Stimulated activated CD8-positive, alpha-beta memory T cell treated with anti-CD3 and anti-CD28 coated beads, Interleukin-7, amount 100 ng/mL, for 24 hours (primary cell): Measurements from ENCODE around the gene MRPS27.
"Not testable (repeated sequence)": the region's sequence is repeated elsewhere in the genome, so short reads cannot be mapped to it uniquely, and the experiment has no call there.

Experiments used
- DNase-seq: peaks from one replicate; pipeline ENCODE4 v3.0.0-alpha.2; 2020; ENCODE audit warnings: low read depth

Gene MRPS27

DNA sequence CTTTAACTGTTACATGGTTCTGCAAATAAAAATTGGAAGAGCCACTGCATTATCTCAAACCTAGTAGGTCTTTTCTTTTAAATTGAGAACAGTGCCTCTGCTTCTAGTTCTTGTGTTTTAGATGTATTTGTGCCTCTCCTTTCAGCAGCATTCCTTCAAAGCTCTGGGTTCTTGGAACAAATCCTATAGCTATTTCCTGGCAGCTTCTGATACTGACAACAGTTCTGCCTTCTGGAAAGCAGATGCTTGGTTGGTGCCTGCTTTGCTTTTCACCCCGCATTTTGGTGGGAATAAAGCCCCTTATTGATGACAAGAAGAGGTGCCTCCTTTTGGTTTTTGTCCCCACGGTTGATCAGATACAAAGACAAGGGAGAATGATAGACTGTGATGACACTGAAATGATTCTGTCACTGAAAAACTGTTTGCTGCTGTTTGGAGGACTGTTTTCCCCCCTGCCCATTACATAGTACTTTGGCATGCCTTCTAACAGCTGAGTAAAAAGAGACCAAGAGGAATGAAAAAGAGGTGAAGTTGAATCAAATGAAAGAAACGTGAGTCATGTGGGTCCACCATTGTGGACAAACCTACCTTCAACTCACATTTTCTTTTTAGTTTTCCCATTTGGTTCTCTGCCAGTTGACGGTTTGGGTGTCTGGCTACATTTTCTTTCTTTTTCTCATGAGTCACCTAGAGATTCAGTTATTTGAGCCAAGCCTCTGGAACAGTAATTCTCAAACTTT is 5.7 kb upstream of the MRPS27 start:
- no peak for DNase-seq

DNA sequence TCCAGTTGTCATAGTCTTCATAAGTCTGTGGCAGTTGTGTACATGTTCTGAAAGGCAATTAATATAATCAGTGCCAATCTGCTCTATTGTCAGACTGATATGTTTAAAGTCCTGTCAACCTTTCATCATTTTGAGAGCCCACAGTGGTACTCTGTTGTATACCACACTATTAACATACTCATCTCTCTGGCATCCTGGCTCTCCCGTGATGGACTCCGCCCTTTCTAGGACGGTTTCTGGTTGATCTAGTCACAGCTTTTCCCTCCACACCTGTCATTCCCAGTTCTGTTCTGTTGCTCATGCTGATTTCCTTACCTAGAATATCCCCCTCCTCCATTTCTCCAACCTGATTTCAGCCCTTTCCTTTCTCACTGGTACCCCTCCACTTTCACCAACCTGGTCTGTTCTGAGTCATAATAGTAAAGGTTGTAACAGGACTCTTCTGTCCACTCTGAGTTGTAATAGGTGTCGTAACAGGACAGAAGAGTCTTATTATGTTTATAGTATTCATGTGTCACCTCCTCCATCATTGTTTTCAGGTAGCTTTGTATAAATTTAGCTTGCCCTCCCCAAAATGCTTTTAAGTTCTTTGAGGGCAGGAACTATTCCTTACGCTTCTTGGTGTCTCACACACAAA is 4.3 kb upstream of the MRPS27 start:
- no peak for DNase-seq

DNA sequence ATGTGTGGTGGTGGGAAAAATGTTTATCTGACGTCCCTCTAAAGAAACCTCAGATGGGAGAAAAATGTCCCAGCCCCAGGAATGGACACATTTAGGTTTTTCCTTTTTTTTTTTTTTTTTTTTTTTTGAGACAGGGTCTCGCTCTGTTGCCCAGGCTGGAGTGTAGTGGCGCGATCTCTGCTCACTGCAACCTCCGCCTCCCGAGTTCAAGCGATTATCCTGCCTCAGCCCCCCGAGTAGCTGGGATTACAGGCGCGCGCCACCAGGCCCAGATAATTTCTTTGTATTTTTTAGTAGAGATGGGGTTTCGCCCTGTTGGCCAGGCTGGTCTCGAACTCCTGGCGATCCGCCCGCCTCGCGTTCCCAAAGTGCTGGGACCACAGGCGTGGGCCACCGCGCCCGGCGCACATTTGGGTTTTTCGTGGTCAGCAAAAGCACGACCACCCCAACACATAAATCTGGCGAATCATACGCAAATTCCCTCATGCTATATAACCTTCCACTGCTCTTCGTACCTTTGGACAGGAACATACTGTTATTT is 535 bp downstream of the MRPS27 start:
- DNase-seq = not testable (repeated sequence)

DNA sequence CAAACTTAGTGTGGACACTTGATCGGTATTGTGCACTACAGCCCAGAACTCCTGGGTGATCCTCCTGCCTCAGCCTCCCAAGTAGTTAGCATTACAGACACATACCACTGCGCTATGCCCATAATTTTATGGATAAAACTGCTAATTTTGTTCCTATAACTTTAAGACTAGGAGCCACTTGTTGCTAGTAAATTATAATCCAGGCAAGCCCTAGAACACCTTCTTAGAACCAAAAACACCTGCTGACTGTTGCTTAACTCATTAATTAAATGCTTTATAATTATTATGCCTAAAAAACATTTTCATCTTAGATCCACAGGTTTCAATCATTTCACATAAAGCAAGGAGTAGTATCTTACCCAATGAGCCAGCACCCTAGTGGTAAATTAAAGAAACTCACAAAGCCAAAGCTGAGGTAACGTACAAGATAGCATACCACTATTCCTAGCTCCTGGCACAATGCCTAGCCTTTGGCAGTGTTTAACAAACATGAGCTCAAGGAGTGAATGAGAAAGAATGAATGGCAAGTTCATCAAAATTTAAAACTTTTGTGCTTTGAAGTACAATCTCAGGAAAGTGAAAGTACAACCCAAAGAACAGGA is 5.4 kb downstream of the MRPS27 start:
- no peak for DNase-seq

DNA sequence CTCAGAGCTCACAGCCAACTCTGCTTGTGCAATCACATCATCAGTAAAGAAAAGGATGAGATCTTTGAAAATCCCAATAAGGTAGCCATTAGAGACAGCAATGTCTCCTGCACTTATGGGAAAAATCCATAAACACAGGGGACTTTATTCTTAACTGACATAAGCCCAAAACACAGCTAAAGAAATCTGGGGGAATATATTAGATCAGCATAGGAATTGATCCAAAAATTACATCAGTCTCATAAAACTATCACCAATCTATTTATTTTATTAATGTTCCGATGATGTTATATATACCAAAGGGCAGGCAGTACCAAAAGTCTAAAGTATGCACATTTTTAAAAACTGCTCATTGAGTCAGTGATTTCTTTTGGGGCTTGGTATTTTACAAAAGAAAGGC is 6.9 kb downstream of the MRPS27 start:
- DNase-seq = no peak

DNA sequence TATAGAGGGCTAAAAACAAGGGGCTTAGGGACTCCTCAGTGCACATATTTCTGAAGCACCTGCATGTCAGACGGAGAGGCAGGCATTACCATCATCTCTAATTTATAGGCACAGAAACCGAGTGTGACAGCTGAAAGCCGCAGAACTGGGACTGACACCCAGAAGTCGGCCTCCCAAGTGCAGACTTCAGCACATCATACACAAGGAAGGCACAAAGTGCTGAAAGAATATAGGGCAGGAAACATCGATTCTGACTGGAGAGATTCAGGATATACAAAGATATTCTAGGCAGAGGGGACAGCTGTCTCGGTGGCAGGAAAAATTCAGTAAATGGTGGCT is 11.2 kb downstream of the MRPS27 start:
- no peak for DNase-seq

DNA sequence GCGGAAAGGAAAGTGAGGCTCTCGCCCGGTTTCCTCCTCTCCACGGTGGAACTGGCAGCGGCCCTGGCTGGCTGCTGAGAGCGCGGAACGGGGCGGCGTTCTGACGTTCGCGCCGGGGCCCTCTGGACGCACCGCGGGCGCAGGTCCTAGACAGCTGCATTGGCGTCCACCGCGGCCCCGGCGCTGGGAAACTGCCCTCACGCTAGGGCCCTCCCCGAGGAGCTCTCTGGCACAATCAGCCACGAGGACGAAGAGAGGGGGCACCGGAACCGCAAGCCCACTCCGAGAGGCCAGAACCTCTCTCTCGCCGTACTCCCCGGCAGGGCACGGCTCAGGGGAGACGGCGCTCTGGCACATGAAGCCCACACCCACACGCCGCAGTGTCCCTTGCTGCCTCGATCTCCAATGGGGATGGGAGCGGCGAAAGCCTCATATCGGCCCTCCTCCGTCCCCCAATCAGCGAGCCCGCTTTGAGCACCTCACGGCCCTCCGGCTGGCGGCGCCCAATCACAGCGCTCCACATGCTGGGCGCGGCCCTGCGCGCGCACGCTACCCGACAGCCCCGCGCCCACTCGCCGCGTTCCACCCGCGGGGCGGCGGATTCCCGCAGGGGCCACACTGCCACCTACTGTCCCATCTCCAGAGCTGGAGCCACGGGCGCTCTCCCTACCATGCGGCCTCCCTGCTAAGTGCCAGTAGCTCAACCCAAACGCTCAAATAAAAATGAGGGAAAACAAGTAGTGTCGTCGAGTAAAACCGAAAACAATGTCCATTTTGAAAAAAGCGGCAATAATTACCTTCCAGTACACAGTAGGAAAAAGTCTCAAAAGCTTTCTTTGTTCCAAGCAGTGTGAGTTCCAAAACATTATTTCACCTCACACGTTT is 11.8 kb downstream of the MRPS27 start:
- peak; percentile 92 for DNase-seq

DNA sequence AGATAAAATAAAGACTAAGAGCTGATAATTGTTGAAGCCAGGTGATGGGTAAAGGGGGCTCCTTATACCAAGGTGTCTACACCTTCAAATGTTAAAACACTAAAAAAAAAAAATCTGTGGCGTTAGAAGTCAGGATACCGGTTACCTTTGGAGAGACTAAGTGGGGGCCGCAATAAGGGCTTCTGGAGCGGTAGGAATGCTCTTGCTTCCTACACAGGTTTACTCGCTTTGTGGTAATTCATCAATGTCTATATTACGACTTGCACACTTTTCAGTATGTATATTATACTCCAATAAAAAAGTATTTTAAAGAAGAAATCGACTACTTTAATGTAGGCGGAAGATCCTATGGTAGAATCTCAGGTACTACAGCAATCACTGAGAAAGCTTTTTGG is 12.5 kb downstream of the MRPS27 start:
- no peak for DNase-seq

DNA sequence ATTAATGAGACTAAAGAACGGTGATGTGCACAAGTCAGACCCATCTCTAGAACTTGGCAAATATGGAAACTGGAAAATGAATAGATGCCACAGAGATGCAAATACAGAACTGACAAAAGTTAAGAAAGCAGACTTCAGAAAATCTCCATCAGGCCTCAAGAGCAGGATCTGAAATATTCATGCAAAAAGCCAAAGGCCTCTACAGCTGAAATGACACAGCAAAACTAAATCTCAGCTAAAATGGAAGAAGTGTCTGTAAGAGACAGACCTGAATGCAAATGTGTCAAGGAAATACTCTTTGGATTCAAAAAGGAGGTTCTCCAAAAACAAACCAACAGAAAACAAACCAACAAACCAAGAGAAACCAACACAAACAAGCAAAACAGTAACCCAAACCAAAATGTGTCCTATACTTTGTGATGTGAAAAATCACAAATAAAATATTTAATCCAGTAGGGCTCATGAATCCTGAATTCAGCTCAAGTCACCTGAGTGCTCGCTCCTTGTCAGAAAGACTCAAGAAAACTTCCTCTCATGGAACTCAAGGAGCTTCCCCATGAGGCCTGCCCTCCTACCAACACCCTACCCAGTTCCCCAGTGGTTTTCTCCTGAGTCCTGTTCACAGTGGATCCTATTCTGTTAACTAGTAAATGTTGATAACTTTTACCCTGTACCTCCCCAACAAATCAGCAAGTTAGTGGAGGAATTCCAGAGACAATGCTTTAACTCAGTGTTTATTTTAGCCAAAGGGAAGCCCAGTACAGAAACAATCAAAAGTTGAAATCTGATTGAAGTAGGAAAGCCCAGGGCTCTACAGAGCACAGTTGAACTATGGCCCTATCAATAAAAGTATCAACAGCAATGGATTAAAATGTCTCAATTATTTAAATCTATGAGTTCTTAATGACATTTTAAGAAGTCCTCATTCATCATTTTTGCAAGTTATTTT is 14.6 kb downstream of the MRPS27 start:
- no peak for DNase-seq

DNA sequence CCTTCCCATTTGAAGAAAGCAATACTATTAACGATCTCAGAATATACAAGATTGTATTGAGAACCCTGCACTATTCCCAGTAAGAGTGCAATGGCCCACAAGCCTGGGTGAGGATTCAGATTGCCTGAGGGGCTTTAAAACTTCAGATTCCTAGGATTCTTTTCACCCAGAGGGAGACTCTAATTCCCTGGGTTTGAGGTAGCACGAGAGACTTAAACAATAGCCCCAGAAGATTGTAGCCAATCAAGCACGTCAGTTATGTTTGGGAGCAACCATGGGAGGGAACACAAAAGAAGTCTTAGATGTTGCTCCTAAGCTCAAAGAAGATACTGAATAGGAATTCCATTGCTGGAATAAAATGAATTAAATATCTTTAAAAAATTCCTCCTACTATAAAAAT is 17.9 kb downstream of the MRPS27 start:
- no peak for DNase-seq

DNA sequence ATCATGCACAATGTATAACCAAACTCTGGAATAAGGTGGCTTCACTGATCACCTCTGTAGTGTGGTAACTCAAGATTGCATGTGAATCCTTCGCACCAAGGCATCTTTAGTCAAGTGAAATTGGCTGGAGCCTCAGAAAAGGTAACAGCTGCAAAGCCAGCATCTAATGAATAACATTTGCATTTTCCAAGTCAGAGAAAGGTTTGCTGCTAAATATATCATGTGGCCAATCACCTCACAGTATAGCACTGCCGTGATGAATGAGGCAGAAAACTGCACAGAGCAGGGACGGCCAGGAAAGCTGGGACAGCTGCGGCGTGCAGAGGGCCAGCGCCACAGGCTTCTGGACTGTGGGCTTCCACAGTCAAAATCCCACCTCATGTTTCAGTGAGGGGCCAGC is 18.5 kb downstream of the MRPS27 start:
- no peak for DNase-seq

DNA sequence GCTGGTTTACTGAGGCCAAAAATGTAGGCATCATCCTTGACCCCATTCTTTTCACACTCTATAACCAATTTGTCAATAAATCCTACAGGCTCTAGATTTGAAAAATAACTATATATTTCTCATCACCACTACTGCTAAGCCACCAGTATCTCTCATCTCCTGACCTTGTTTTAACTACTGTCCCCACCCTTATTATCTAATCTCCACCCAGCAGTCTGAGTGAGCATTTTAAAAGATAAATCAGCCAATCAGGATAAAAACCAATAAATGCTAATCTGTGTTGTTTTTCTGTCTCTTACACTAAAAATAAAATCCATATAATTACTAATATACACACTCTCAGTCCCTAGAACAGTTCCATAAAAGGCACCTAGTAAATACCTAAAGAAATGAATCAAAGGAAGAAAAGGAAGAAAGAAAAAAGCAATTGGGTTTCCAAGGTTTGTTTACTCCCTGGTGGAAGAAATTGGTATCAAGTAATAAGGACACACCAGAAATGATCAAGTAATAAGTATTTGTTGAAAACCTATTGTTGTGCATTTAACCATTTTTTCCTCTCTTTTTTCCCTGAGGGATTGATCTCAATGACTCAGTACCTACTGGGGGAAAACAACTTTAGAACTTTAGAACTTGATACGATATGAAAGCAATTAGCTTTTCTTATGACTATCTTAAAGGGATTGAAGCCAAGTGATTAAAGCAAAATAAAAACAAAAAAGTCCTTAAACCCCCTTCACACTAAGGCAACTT is 19.3 kb downstream of the MRPS27 start:
- DNase-seq = no peak

DNA sequence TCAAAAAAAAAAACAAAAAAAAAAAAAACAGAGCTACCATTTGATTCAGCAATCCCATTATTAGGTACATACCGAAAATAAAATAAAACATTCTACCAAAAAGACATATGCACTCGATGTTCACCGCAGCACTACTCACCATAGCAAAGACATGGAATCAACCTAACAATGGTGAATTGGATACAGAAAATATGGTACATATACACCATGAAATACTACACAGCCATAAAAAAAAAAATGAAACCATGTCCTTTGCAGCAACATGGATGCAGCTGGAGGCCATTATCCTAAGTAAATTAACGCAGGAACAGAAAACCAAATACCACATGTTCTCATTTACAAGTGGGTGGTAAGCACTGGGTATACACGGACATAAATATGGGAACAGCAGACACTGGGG is 21.3 kb downstream of the MRPS27 start:
- DNase-seq = no peak

DNA sequence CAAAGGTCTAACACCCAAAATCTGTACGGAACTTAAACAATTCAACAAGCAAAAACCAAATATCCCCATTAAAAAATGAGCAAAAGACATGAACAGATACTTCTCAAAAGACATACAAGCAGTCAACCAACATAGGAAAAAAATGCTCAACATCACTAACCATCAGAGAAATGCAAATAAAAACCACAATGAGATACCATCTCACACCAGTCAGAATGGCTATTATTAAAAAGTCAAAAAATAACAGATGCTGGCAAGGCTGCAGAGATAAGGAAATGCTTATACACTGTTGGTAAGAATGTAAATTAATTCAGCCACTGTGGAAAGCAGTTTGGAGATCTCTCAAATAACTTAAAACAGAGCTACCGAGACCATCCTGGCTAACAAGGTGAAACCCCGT is 21.9 kb downstream of the MRPS27 start:
- not testable (repeated sequence) for DNase-seq

DNA sequence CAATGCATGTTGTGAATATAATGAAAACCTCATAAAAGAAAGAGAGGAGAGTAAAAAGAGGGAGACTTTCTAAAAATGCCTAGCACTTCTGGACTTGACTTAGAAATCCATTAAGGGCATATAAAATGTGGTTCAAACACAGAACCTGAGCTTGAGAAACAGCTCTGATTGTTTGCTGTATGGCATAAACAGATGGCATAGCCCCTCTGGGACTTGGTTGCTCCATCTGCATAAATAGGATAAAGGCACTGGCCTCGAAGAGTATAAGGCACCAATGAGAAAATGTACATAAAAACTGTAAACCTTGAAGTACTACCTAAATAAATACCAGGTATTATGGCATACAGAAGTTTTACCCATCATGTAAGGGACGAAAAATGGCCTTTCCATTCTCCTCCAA is 23.8 kb downstream of the MRPS27 start:
- no peak for DNase-seq

DNA sequence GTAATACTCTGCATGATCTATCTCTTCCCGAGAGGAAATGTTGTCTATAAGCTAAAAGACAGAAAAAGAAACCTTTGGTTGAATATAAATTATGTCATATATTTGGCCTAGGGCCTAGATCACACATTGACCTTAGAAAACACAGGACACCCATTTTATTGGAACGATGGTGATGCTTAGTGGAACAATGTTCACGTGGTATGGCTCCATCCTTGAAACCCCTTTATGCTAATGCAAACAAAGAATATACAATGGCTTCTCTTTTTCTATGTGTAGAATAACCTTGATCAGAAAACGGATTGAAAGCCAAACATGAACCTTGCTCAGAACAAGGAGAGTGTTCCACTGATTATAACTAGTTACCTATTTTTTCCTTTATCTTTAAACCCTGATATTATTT is 24.5 kb downstream of the MRPS27 start:
- no peak for DNase-seq

DNA sequence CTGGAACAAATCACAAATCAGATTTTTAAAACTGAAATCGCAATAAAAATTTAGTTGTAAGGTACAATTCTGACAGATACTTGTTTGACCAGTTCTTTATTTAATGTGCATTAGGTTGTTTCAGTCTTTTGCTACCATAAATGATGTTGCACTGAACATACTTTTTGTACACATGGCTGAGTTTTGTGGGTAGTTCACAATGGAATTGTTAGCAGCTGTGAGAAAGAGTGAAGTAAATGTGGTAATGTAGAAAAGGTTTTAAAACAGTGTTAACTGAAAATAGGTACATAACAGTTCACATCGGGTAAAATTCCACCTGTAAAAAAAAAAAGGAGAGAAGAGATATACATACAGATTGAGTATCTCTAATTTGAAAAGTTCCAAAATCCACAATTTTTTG is 25.6 kb downstream of the MRPS27 start:
- DNase-seq = no peak

DNA sequence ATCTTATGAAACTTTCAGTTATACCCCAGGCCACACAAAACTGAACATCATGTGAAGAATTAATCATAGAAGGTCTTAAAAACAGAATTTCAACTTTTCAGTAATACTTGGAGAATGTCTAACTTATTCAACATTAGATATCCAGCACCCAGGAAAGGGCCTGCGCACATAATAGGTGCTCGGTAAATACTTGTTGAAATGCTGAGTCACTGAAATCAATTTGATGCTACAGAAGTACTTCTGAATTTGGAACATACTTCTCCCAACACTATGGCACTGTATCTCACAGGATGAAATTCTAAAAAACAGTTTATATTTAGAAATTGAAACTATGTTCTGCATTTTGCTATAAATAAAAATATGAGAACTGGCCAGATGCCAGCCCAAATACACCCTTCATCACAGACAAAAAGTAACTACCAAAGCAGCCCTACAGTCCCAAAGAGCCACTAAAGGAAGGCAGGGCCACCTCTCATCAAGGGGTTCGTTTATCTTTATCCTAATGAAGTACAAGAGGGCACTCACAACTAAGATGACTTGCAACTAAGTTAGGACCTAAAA is 26.5 kb downstream of the MRPS27 start:
- no peak for DNase-seq

DNA sequence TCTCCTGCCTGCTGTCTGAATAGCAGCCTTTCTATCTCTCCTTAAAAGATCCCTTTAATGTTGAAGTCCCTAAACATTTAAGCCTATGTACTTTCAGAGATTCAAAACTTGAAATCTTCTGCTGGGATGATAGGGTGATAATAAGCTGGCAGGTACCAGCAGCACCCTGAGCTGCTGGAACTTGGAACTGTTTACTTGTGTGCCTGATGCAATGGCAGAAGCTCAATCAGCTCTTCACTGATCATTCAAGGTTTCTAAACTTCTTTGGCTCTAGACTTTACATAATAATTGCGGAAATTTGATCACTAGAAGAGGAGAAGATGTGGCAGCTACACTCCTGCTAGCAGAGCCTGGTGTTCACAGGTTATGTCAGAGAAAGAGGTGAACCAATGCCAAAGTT is 27.6 kb downstream of the MRPS27 start:
- no peak for DNase-seq

DNA sequence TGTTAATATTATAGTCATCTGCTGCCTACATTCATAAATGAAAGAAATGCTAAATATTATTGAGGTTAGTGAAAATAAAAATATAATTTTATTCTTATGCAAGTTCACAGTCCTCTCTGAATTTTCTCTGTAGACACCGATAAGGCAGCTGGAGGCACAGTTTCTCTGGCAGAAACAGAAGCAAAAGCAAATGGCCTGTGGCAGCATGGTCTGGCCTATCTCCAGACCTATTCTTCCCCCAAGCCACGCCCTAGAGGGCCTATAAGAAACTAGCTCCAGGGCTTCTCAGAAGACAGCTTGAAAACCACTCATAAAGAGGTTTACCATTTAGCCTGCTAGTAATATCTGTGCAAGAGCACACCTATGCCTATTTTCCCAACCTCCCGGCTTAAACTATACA is 28.4 kb downstream of the MRPS27 start:
- DNase-seq = no peak
